Ascending aorta (tissue), 2 donors: ENCODE measurements around the gene CABP1. TPM values are rescaled to one million over a fixed set of nuclear protein-coding genes. Genes with fewer than 3 reads are reported as not detected.

Experiments
- DNase-seq, 2 donors: peaks; one replicate each; pipeline ENCODE4 v3.0.0-alpha.2; 2019; ENCODE audit warnings: low spot score in 2 of 2
- H3K27ac ChIP-seq, 2 donors: fragments of 200-600 bp; sonication (generic); one replicate each; pipeline ENCODE4 v1.5.1; 2016 to 2017; ENCODE audit warnings: mild to moderate bottlenecking in 1 of 2
- H3K27me3 ChIP-seq: fragments of 200-600 bp; sonication (generic); one replicate; pipeline ENCODE4 v1.5.1; 2017
- H3K36me3 ChIP-seq, 2 donors: fragments of 200-600 bp; sonication (generic); one replicate each; pipeline ENCODE4 v1.5.1; 2016
- H3K4me1 ChIP-seq, 2 donors: fragments of 200-600 bp; sonication (generic); one replicate each; pipeline ENCODE4 v1.5.1; 2016 to 2017; ENCODE audit warnings: mild to moderate bottlenecking in 1 of 2
- H3K4me3 ChIP-seq, 2 donors: fragments of 200-600 bp; sonication (generic); one replicate each; pipeline ENCODE4 v1.5.1; 2016 to 2017; ENCODE audit warnings: mild to moderate bottlenecking in 1 of 2
- H3K9me3 ChIP-seq, 2 donors: fragments of 200-600 bp; sonication (generic); one replicate each; pipeline ENCODE4 v1.5.1; 2016
- CTCF ChIP-seq, 3 experiments: fragments of 200-600 bp in 2 of 3; fragments of 450-650 bp in 1 of 3; sonication (generic) in 2 of 3; IDR thresholded peaks; one replicate each; pipeline ENCODE4 v1.5.1; 2016 to 2019; ENCODE audit warnings: antibody characterized with exemption in 3 of 3, mild to moderate bottlenecking in 1 of 3, moderate library complexity in 1 of 3
- intact Hi-C: fragments of 100-400 bp; cut with DNase I; formaldehyde crosslinking; loops from one replicate; pipeline ENCODE4 v1.15.1; 2023
- total RNA-seq: library from RNA; depleted of rRNA; stranded (reverse); fragments of >200 nt; gene quantifications from one replicate; pipeline ENCODE4 v1.1.0, GENCODE V29; 2016

CABP1 gene
- total RNA-seq, 1 donor from 2014 or later, result 0.32 TPM

GRCh38 chr12:120618954-120619615 lies 21.3 kb upstream of the CABP1 start:
- no peak for TF ChIP-seq CTCF (IDR thresholded peaks at IDR 0.05)
- Histone ChIP-seq H3K9me3 (no peaks in the 10 kb centered on the region), H3K36me3 (no peaks in the 10 kb centered on the region), H3K27ac (no peak overlapping the region), H3K4me3 (no peak overlapping the region), H3K27me3 (no peaks in the 10 kb centered on the region), H3K4me1 (no peaks in the 10 kb centered on the region)
- DNase-seq, result no peak
- intact Hi-C loops, result no loop called here

GRCh38 chr12:120620624-120621023 lies 19.8 kb upstream of the CABP1 start:
- intact Hi-C loops, result no loop called here
- Histone ChIP-seq H3K9me3 (no peaks in the 10 kb centered on the region), H3K4me3 (no peak overlapping the region), H3K27ac (no peak overlapping the region), H3K36me3 (no peaks in the 10 kb centered on the region), H3K4me1 (no peaks in the 10 kb centered on the region), H3K27me3 (no peaks in the 10 kb centered on the region)
- DNase-seq, result no peak
- TF ChIP-seq CTCF (IDR thresholded peaks at IDR 0.05), result no peak

- DNase-seq, result no peak
- no peak for TF ChIP-seq CTCF (IDR thresholded peaks at IDR 0.05)
These were observed 14.6 kb upstream of the CABP1 start for GRCh38 chr12:120625557-120626419.

GRCh38 chr12:120628919-120629318 lies 11.5 kb upstream of the CABP1 start:
- intact Hi-C loops, result no loop called here
- Histone ChIP-seq H3K4me1 (no peaks in the 10 kb centered on the region), H3K27me3 (no peaks in the 10 kb centered on the region), H3K9me3 (no peaks in the 10 kb centered on the region), H3K27ac (no peak overlapping the region), H3K36me3 (no peaks in the 10 kb centered on the region), H3K4me3 (no peak overlapping the region)
- no peak for TF ChIP-seq CTCF (IDR thresholded peaks at IDR 0.05)
- no peak for DNase-seq

More at GRCh38 chr12:120625557-120626419, 14.6 kb upstream of the CABP1 start:
- H3K4me1 ChIP-seq, result no peaks in the 10 kb centered on the region
- H3K9me3 ChIP-seq, result no peaks in the 10 kb centered on the region
- no peak overlapping the region for H3K4me3 ChIP-seq
- H3K27ac ChIP-seq, result no peak overlapping the region
- H3K36me3 ChIP-seq, result no peaks in the 10 kb centered on the region
- intact Hi-C loops, result no loop called here
- no peaks in the 10 kb centered on the region for H3K27me3 ChIP-seq

- Histone ChIP-seq H3K4me1 (no peaks in the 10 kb centered on the region), H3K36me3 (no peaks in the 10 kb centered on the region), H3K27me3 (no peaks in the 10 kb centered on the region), H3K9me3 (no peaks in the 10 kb centered on the region), H3K4me3 (no peak overlapping the region), H3K27ac (no peak overlapping the region)
- no peak for TF ChIP-seq CTCF (IDR thresholded peaks at IDR 0.05)
- intact Hi-C loops, result no loop called here
- DNase-seq, result no peak
These were observed 10.1 kb upstream of the CABP1 start for GRCh38 chr12:120630104-120630892.
